Putamen (tissue), 1 donor: ENCODE results near the gene PRKN.
"Not testable (repeated sequence)": the region's sequence is repeated elsewhere in the genome, so short reads cannot be mapped to it uniquely, and the experiment has no call there.

Experiments used
- DNase-seq: peaks from one replicate; pipeline ENCODE4 v3.0.0-alpha.2; 2016; ENCODE audit warnings: low spot score

The PRKN gene

GRCh38 chr6:161543684-161544309 lies 1183.8 kb downstream of the PRKN start:
- DNase-seq = no peak

GRCh38 chr6:161542346-161542980 lies 1185.1 kb downstream of the PRKN start:
- no peak for DNase-seq

- no peak for DNase-seq
Observed at GRCh38 chr6:161540532-161540931, 1187.0 kb downstream of the PRKN start.

- no peak for DNase-seq
Observed at GRCh38 chr6:161536224-161536630, 1191.3 kb downstream of the PRKN start.

DNA sequence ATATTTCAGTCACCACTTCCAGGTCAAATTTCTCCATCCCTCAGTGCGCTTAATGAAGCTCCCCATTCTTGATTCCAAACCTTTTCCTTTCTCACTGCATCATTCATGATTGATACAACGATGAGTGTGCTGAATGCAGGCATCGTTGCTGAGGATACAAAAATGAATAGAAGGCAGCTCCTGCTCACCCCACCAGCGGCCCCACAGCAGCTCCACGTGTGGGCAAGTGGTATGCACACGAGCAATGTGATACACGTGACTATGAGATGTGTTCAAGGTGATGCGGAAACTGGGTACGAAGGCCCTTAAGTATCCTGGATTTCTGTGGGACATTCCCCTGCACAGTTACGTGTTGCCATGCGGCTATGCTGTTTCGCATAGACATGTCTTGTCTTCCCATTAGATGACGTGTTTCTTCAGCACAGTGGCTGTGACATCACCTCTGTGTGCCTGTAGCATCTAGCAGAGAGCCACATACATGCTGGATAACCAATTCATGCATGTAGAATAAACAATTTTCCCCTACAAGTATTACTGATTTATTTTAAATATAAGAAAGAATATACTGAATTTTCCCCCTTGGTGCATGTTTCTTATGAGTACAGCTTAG lies 1193.2 kb downstream of the PRKN start:
- DNase-seq = no peak

DNA sequence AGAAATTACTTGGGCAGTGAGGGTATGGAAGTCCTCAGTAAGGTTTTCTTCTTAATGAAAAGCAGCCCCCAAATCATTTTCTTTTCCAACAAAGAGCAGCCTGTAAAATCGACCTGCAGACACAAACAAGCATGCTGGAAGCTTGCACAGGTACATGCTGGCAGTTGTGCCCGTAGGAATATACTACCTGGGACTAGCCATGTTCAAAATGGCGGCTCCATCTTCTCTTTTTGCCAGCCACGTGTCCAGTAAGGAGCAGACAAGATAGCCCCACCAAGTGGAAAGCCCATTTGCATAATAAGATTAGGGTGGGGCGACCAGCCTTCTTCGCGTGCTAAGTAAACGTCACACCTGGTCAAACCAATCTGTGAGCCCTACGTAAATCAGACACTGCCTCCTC lies 1194.3 kb downstream of the PRKN start:
- no peak for DNase-seq

DNA sequence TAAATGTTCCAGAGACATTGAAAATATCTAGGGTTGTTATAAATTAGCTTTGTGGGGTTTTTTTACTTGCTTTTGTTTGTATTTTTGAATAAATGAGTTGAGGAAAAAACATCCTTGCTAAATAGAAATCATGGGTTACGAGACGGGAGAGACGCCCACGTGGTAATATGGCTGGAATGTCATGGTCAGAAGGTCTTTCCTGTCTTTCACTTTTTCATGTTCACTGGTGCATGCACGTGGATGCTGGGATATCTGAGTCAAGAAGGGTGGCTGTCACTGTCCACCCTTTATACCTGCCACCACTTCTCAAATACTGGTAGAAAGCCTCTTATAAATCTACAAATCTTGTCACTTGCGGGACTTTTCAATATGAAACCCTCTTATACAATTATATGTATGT lies 1195.0 kb downstream of the PRKN start:
- DNase-seq = no peak

DNA sequence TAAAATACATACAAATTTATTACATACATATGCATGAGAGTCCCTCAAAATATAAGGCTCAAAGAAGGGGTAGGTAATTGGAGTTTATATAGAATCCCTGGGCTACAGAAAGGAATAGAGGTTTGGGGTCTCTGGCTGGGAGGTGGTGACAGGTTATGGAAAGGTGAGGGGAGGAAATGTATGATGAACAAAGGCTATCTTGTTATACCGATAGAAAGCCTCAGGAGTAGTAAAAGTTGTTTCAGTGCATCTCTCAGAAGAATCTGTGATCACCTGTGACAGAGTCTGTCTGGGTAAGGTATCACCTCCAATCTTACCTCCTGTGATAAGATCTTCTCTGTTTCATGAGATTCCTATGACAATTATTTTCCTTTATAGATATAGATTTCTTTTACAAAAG lies 1200.8 kb downstream of the PRKN start:
- DNase-seq = no peak

DNA sequence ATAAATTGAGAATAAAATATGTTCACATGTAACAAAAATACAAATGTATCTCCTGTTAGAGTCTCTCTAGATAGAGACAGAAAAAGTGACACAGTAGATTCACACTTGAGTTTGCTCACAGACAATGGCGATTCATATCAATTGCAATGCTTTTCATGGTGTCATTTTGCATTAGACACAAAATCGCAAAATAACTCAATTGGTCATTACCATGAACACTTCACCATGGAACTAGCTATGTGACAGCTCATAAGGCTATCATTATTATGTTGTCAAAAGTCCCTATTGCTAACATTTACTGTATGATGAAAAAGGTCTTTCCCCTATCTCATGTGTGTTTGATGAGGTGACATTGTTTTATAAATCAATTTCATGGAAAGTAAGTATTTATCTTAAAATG lies 1204.2 kb downstream of the PRKN start:
- no peak for DNase-seq

- DNase-seq = no peak
Observed at GRCh38 chr6:161522276-161522675, 1205.3 kb downstream of the PRKN start.

DNA sequence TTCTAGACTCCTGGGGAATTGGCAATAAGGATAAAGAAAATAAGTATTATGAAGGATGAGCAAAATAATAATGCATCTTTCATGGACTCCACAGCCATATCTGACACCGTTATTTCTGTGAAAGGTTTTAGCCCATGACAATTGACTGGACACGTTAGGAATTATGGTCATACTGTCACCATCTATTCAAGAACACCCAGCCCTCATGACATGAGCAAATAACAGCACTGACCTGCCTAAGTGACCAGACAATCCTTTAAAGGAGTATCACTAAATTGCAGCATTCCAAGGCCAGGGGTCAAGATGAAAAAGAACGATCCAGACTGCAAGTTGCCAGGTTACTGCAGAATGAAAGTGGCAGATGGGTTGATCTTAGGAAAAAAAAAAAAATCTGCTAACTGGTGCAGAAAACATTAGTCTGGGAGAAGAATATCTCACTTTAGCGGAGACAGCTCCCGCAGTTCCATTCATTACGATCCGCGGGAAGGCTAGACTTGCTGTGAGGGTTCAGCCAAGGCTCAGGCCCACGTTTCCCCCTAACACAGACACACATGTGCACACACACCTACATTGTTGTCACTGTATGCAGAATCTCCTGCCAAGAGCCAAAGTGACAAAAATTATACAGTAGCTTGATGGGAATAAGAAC lies 1216.0 kb downstream of the PRKN start:
- peak; percentile 17 for DNase-seq

- no peak for DNase-seq
Observed at GRCh38 chr6:161508341-161508740, 1219.2 kb downstream of the PRKN start.

DNA sequence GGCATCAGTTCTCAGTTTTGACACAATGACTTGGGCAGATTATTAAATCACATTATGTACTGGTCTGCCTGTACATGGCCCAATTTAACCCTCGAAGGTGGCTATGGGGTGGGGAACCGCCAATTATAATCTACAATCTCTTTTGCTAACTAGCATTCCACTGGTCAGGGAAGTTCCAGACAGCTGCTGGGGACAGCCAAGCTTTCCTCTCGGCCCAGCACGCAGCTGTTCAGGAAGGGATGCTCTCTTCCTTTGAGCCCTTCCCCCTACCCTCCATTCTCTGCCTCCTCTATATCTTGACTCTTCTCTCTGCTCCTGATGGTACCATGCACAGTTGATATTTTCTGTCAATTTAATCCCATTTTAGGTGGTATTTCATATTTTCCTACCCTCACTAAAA lies 1220.2 kb downstream of the PRKN start:
- DNase-seq = no peak

DNA sequence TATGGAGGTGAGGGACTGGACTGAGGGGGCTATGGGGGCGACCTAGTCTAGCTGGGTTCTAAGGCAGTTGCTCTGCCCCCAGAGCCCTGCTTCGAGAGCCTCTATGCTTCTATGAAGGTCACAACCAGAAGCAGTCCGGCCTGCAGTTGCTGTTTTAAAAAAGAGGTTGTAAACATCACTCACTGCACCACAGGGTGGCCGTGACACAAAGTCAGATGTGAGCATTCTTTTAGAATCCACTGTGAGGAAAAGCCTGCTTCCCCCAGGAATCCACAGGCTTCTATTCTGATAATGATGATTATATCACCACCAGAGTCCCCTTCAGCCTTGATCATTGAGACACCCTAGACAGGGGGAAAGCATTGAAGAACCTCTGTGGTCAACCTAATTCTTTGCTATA lies 1224.0 kb downstream of the PRKN start:
- DNase-seq = no peak

- DNase-seq = no peak
Observed at GRCh38 chr6:161498881-161499280, 1228.7 kb downstream of the PRKN start.

- no peak for DNase-seq
Observed at GRCh38 chr6:161498359-161498758, 1229.2 kb downstream of the PRKN start.

DNA sequence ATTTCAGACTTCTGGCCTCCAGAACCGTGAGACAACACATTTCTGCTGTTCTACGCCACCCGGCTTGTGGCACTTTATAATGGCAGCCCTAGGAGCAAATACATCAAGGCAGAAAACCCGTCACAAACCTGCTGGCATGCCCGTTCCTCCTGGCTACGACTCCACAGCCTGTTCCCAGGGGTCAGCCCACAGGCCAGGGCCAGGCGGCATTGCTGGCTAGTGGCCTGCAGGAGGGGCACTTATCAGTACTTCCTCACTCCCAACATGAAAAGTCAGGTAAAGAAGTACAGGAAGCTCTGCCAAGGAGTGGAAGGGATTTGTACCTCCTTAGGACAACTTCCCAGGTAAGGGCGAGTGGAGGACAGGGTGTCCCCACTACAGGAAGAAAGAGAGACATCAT lies 1230.6 kb downstream of the PRKN start:
- no peak for DNase-seq

DNA sequence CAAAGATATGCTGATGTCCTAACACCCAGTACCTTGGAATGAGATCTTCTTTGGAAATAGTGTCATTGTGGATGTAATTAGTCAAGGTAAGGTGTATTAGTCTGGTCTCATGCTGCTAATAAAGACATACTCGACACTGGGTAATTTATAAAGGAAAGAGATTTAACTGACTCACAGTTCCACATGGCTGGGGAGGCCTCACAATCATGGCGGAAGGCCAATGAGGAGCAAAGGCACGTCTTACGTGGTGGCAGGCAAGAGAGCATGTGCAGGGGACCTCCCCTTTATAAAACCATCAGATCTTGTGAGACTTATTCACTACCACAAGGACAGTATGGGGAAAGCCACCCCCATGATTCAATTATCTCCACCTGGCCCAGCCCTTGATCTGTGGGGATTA lies 1231.3 kb downstream of the PRKN start:
- not testable (repeated sequence) for DNase-seq

GRCh38 chr6:161494566-161494965 lies 1233.0 kb downstream of the PRKN start:
- no peak for DNase-seq

GRCh38 chr6:161493576-161494118 lies 1233.9 kb downstream of the PRKN start:
- no peak for DNase-seq

DNA sequence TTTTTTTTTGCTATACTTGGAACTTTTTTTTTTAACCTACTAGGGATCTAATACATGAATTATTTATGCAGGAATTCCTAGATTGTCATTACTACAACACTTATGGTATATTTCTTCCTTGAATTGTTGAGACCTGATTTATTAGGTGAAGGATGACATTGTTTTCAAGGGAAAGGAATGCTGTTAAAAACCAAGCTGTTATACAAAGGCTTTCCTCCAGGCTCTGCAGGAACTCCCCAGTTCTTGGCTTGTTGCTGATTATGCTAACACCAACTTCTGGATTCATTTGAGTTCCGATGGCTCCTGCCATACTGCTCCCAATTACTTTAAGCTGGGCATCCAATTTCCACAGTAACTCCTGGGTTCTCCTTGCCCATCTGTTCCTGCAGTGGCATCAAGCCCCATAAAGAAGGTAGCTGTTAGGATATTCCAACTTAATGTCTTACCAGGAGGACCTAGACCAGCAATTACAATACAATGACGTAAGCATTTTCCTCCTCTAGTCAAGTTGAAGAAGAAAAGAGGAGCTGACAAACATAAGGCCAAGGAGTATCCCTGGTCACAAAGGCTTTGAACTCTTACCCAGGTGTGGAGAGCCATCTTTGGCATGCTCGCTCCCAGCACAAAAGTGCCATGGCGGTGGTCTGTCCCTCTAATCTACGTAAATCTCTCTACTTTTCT lies 1237.8 kb downstream of the PRKN start:
- no peak for DNase-seq

DNA sequence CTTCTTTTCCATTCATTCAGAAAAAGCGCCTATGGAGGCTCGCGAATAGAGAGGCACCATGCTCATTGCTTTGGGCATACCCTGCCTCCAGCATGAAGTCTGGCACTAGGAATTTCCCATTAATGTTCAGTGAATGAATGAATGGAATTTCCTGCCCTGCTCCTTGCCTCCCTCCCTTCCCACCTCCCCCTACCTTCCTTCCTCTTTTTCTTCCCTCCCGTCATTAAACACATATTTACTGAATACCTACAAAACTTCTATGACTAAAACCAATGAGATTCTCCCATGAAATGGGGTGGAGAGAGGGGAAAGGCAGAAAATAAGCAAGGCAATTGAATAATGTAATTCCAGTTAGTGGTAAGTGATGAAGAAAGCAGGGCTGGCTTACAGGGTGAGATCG lies 1239.9 kb downstream of the PRKN start:
- DNase-seq = no peak

GRCh38 chr6:161487217-161487531 lies 1240.4 kb downstream of the PRKN start:
- DNase-seq = no peak
